Spleen (tissue), 7 donors: ENCODE data around the gene ZNF451.

Experiments used
- CTCF ChIP-seq, 11 experiments: fragments of 200-600 bp in 7 of 11; fragments of 450-650 bp in 4 of 11; sonication (generic) in 4 of 11; IDR thresholded peaks in 8 of 11; conservative IDR thresholded peaks in 3 of 11; 1 replicate in 7 of 11; 2 replicates in 4 of 11; pipeline versions ENCODE4 v1.4.0 to v1.8.0; 2016 to 2021; ENCODE audit warnings: antibody characterized with exemption in 11 of 11, inconsistent platforms in 4 of 11, mild to moderate bottlenecking in 1 of 11
- POLR2A ChIP-seq, 3 donors: fragments of 450-650 bp; IDR thresholded peaks; one replicate each; pipeline ENCODE4 v1.5.1; 2017; ENCODE audit warnings: antibody characterized with exemption in 3 of 3, mild to moderate bottlenecking in 1 of 3
- donor health status: DM: no; HTN: no; CAD: no; lungs with moderate emphysema.
- donor health status: DM: no; HTN: no; CAD: no.
- donor health status: DM: no; HTN: no; CAD: no.

GRCh38 chr6:57069228-57069627 lies 20.8 kb upstream of the ZNF451 start:
- no peak for TF ChIP-seq CTCF (IDR thresholded peaks at IDR 0.05 in 8 of 11, conservative IDR thresholded peaks at IDR 0.05 in 3 of 11)
- TF ChIP-seq POLR2A (IDR thresholded peaks at IDR 0.05) = no peak
